ENCODE data around the gene CNNM4. TPM values are rescaled to one million over a fixed set of nuclear protein-coding genes. Genes with fewer than 3 reads are reported as not detected.
"Not testable (repeated sequence)": the region's sequence is repeated elsewhere in the genome, so short reads cannot be mapped to it uniquely, and the experiment has no call there.

The CNNM4 gene
- total RNA-seq, 1 donor from 2014 or later: 6.3 TPM

GRCh38 chr2:96800061-96801004 lies 39.6 kb downstream of the CNNM4 start:
- peak overlapping the region in 1 of 3 donors; percentile 22 for H3K4me3 ChIP-seq (ENCODE audit: low read length in 3 of 3)
- no peaks in the 10 kb centered on the region for H3K27me3 ChIP-seq (ENCODE audit: control insufficient read depth in 3 of 3, insufficient read depth in 3 of 3, low read length in 3 of 3)
- H3K27ac ChIP-seq (ENCODE audit: low read depth, low read length): peak overlapping the region; percentile 71
- peaks cover 47 to 57% (median 53%) of the 10 kb centered on the region in 3 donors for H3K36me3 ChIP-seq (ENCODE audit: control insufficient read depth in 3 of 3, insufficient read depth in 3 of 3, low read length in 3 of 3)
- H3K9ac ChIP-seq (ENCODE audit: low read depth in 1 of 3, low read length in 3 of 3): peak overlapping the region in 2 of 3 donors; percentile 19 to 74
- no peaks in the 10 kb centered on the region for H3K9me3 ChIP-seq (ENCODE audit: control insufficient read depth in 3 of 3, low read length in 3 of 3)
- H3K4me1 ChIP-seq (ENCODE audit: control insufficient read depth in 3 of 3, insufficient read depth in 3 of 3, low read length in 3 of 3): peaks cover 8 to 20% (median 16%) of the 10 kb centered on the region in 3 donors

GRCh38 chr2:96801005-96801785 lies 40.5 kb downstream of the CNNM4 start:
- peak overlapping the region in 1 of 3 donors; percentile 22 for H3K4me3 ChIP-seq (ENCODE audit: low read length in 3 of 3)
- H3K9ac ChIP-seq (ENCODE audit: low read depth in 1 of 3, low read length in 3 of 3): peak overlapping the region in 1 of 3 donors; percentile 74
- peaks cover 8 to 20% (median 16%) of the 10 kb centered on the region in 3 donors for H3K4me1 ChIP-seq (ENCODE audit: control insufficient read depth in 3 of 3, insufficient read depth in 3 of 3, low read length in 3 of 3)
- peak overlapping the region; percentile 71 for H3K27ac ChIP-seq (ENCODE audit: low read depth, low read length)
- H3K36me3 ChIP-seq (ENCODE audit: control insufficient read depth in 3 of 3, insufficient read depth in 3 of 3, low read length in 3 of 3): peaks cover 47 to 57% (median 53%) of the 10 kb centered on the region in 3 donors
- no peaks in the 10 kb centered on the region for H3K27me3 ChIP-seq (ENCODE audit: control insufficient read depth in 3 of 3, insufficient read depth in 3 of 3, low read length in 3 of 3)
- H3K9me3 ChIP-seq (ENCODE audit: control insufficient read depth in 3 of 3, low read length in 3 of 3): no peaks in the 10 kb centered on the region

- H3K36me3 ChIP-seq (ENCODE audit: control insufficient read depth in 3 of 3, insufficient read depth in 3 of 3, low read length in 3 of 3): peaks cover 44 to 58% (median 50%) of the 10 kb centered on the region in 3 donors
- peaks cover 8 to 20% (median 16%) of the 10 kb centered on the region in 3 donors for H3K4me1 ChIP-seq (ENCODE audit: control insufficient read depth in 3 of 3, insufficient read depth in 3 of 3, low read length in 3 of 3)
- H3K27ac ChIP-seq (ENCODE audit: low read depth, low read length): no peak overlapping the region
- no peaks in the 10 kb centered on the region for H3K9me3 ChIP-seq (ENCODE audit: control insufficient read depth in 3 of 3, low read length in 3 of 3)
- no peaks in the 10 kb centered on the region for H3K27me3 ChIP-seq (ENCODE audit: control insufficient read depth in 3 of 3, insufficient read depth in 3 of 3, low read length in 3 of 3)
- no peak overlapping the region for H3K4me3 ChIP-seq (ENCODE audit: low read length in 3 of 3)
- no peak overlapping the region for H3K9ac ChIP-seq (ENCODE audit: low read depth in 1 of 3, low read length in 3 of 3)
Measured at GRCh38 chr2:96801786-96802595, 41.3 kb downstream of the CNNM4 start.

- H3K27ac ChIP-seq (ENCODE audit: low read depth, low read length): no peak overlapping the region
- H3K4me1 ChIP-seq (ENCODE audit: control insufficient read depth in 3 of 3, insufficient read depth in 3 of 3, low read length in 3 of 3): peaks cover 8 to 20% (median 16%) of the 10 kb centered on the region in 3 donors
- H3K9me3 ChIP-seq (ENCODE audit: control insufficient read depth in 3 of 3, low read length in 3 of 3): no peaks in the 10 kb centered on the region
- H3K9ac ChIP-seq (ENCODE audit: low read depth in 1 of 3, low read length in 3 of 3): no peak overlapping the region
- no peaks in the 10 kb centered on the region for H3K27me3 ChIP-seq (ENCODE audit: control insufficient read depth in 3 of 3, insufficient read depth in 3 of 3, low read length in 3 of 3)
- peaks cover 37 to 50% (median 44%) of the 10 kb centered on the region in 3 donors for H3K36me3 ChIP-seq (ENCODE audit: control insufficient read depth in 3 of 3, insufficient read depth in 3 of 3, low read length in 3 of 3)
- no peak overlapping the region for H3K4me3 ChIP-seq (ENCODE audit: low read length in 3 of 3)
Measured at GRCh38 chr2:96802721-96803120, 42.0 kb downstream of the CNNM4 start.

GRCh38 chr2:96804986-96805385 lies 44.3 kb downstream of the CNNM4 start:
- no peak overlapping the region for H3K9ac ChIP-seq (ENCODE audit: low read depth in 1 of 3, low read length in 3 of 3)
- H3K27ac ChIP-seq (ENCODE audit: low read depth, low read length): no peak overlapping the region
- no peaks in the 10 kb centered on the region for H3K27me3 ChIP-seq (ENCODE audit: control insufficient read depth in 3 of 3, insufficient read depth in 3 of 3, low read length in 3 of 3)
- H3K36me3 ChIP-seq (ENCODE audit: control insufficient read depth in 3 of 3, insufficient read depth in 3 of 3, low read length in 3 of 3): peaks cover 31 to 41% (median 38%) of the 10 kb centered on the region in 3 donors
- H3K4me3 ChIP-seq (ENCODE audit: low read length in 3 of 3): no peak overlapping the region
- H3K9me3 ChIP-seq (ENCODE audit: control insufficient read depth in 3 of 3, low read length in 3 of 3): no peaks in the 10 kb centered on the region
- peaks cover 8 to 12% (median 11%) of the 10 kb centered on the region in 3 donors for H3K4me1 ChIP-seq (ENCODE audit: control insufficient read depth in 3 of 3, insufficient read depth in 3 of 3, low read length in 3 of 3)

GRCh38 chr2:96805946-96806345 lies 45.2 kb downstream of the CNNM4 start:
- peaks cover 40 to 48% (median 44%) of the 10 kb centered on the region in 3 donors for H3K36me3 ChIP-seq (ENCODE audit: control insufficient read depth in 3 of 3, insufficient read depth in 3 of 3, low read length in 3 of 3)
- H3K27me3 ChIP-seq (ENCODE audit: control insufficient read depth in 3 of 3, insufficient read depth in 3 of 3, low read length in 3 of 3); H3K4me1 ChIP-seq (ENCODE audit: control insufficient read depth in 3 of 3, insufficient read depth in 3 of 3, low read length in 3 of 3); H3K9me3 ChIP-seq (ENCODE audit: control insufficient read depth in 3 of 3, low read length in 3 of 3); H3K4me3 ChIP-seq (ENCODE audit: low read length in 3 of 3); H3K27ac ChIP-seq (ENCODE audit: low read depth, low read length); H3K9ac ChIP-seq (ENCODE audit: low read depth in 1 of 3, low read length in 3 of 3): not testable (repeated sequence)

GRCh38 chr2:96806468-96807126 lies 45.9 kb downstream of the CNNM4 start:
- no peaks in the 10 kb centered on the region for H3K27me3 ChIP-seq (ENCODE audit: control insufficient read depth in 3 of 3, insufficient read depth in 3 of 3, low read length in 3 of 3)
- H3K9me3 ChIP-seq (ENCODE audit: control insufficient read depth in 3 of 3, low read length in 3 of 3): no peaks in the 10 kb centered on the region
- H3K9ac ChIP-seq (ENCODE audit: low read depth in 1 of 3, low read length in 3 of 3): no peak overlapping the region
- no peak overlapping the region for H3K27ac ChIP-seq (ENCODE audit: low read depth, low read length)
- H3K36me3 ChIP-seq (ENCODE audit: control insufficient read depth in 3 of 3, insufficient read depth in 3 of 3, low read length in 3 of 3): peaks cover 37 to 45% (median 45%) of the 10 kb centered on the region in 3 donors
- H3K4me1 ChIP-seq (ENCODE audit: control insufficient read depth in 3 of 3, insufficient read depth in 3 of 3, low read length in 3 of 3): peaks cover 0 to 13% (median 9%) of the 10 kb centered on the region in 3 donors
- no peak overlapping the region for H3K4me3 ChIP-seq (ENCODE audit: low read length in 3 of 3)

GRCh38 chr2:96807127-96807471 lies 46.4 kb downstream of the CNNM4 start:
- H3K27ac ChIP-seq (ENCODE audit: low read depth, low read length): no peak overlapping the region
- H3K36me3 ChIP-seq (ENCODE audit: control insufficient read depth in 3 of 3, insufficient read depth in 3 of 3, low read length in 3 of 3): peaks cover 32 to 41% (median 40%) of the 10 kb centered on the region in 3 donors

More at GRCh38 chr2:96807127-96807471, 46.4 kb downstream of the CNNM4 start:
- Histone ChIP-seq H3K9ac (ENCODE audit: low read depth in 1 of 3, low read length in 3 of 3) (no peak overlapping the region), H3K27me3 (ENCODE audit: control insufficient read depth in 3 of 3, insufficient read depth in 3 of 3, low read length in 3 of 3) (no peaks in the 10 kb centered on the region), H3K4me1 (ENCODE audit: control insufficient read depth in 3 of 3, insufficient read depth in 3 of 3, low read length in 3 of 3) (peaks cover 4 to 18% (median 14%) of the 10 kb centered on the region in 3 donors), H3K4me3 (ENCODE audit: low read length in 3 of 3) (no peak overlapping the region), H3K9me3 (ENCODE audit: control insufficient read depth in 3 of 3, low read length in 3 of 3) (no peaks in the 10 kb centered on the region)

Measured in skeletal muscle tissue (tissue), 4 donors.